SK-N-SH (cell line): ENCODE results near the gene IL18RAP. TPM values are rescaled to one million over a fixed set of nuclear protein-coding genes. Genes with fewer than 3 reads are reported as not detected.

Experiments
- CTCF ChIA-PET: fragments of 300-600, 350-600 bp; formaldehyde crosslinking; extraction: SDS; loops from one replicate; lab custom pipeline; 2021; lab: Yijun Ruan, JAX
- POLR2A ChIA-PET: fragments of 350-600 bp; sonication (Branson Sonifier 250); formaldehyde crosslinking; extraction: SDS; loops from one replicate; lab custom pipeline; 2020; ENCODE audit warnings: antibody characterized with exemption, inconsistent platforms; lab: Yijun Ruan, JAX
- DNase-seq: peaks from one replicate; pipeline ENCODE4 v3.0.0; 2012
- H2AFZ ChIP-seq: fragments of 200-600 bp; sonication (generic); 2 replicates; pipeline ENCODE4 v1.8.1; 2016; ENCODE audit warnings: antibody characterized with exemption, mild to moderate bottlenecking, low read depth
- H3F3A ChIP-seq: fragments of 200-600 bp; sonication (generic); replicated peaks from 2 replicates; pipeline ENCODE3; 2016; ENCODE audit warnings: antibody characterized with exemption, mild to moderate bottlenecking; ENCODE audit not compliant: insufficient read depth
- H3K27ac ChIP-seq, 2 experiments: fragments of 200-500 bp in 1 of 2; fragments of 200-600 bp in 1 of 2; sonication (Bioruptor generic) in 1 of 2; sonication (generic), shearing (Covaris generic) in 1 of 2; 2 replicates each; pipeline versions ENCODE4 v1.5.1 to v1.6.1; 2014 to 2016; ENCODE audit warnings: low read depth in 2 of 2, inconsistent platforms in 1 of 2, low read length in 1 of 2, mild to moderate bottlenecking in 1 of 2, mixed read lengths in 1 of 2
- H3K27me3 ChIP-seq: fragments of 200-600 bp; sonication (generic), shearing (Covaris generic); 2 replicates; pipeline ENCODE4 v1.6.1; 2016; ENCODE audit warnings: mixed run types; ENCODE audit not compliant: insufficient read depth
- H3K36me3 ChIP-seq, 2 experiments: fragments of 200-500 bp in 1 of 2; fragments of 200-600 bp in 1 of 2; sonication (Bioruptor generic) in 1 of 2; sonication (generic) in 1 of 2; replicated peaks in 1 of 2; 2 replicates each; pipeline versions ENCODE3 to v1.5.1; 2014 to 2016; ENCODE audit warnings: low read length in 1 of 2, mild to moderate bottlenecking in 1 of 2; ENCODE audit not compliant: insufficient read depth in 2 of 2, control insufficient read depth in 1 of 2
- H3K4me1 ChIP-seq, 2 experiments: fragments of 200-500 bp in 1 of 2; fragments of 200-600 bp in 1 of 2; sonication (Bioruptor generic) in 1 of 2; sonication (generic), shearing (Covaris generic) in 1 of 2; 2 replicates each; pipeline versions ENCODE4 v1.5.1 to v1.6.1; 2014 to 2016; ENCODE audit warnings: low read depth in 1 of 2, low read length in 1 of 2, mixed run types in 1 of 2; ENCODE audit not compliant: insufficient read depth in 2 of 2, control insufficient read depth in 1 of 2
- H3K4me2 ChIP-seq: fragments of 200-600 bp; sonication (generic), shearing (Covaris generic); 2 replicates; pipeline ENCODE4 v1.6.1; 2017; ENCODE audit warnings: mixed run types
- H3K4me3 ChIP-seq, 2 experiments: fragments of 200-500 bp in 1 of 2; fragments of 200-600 bp in 1 of 2; sonication (Bioruptor generic) in 1 of 2; sonication (generic), shearing (Covaris generic) in 1 of 2; 2 replicates each; pipeline versions ENCODE4 v1.5.1 to v1.8.1; 2014 to 2016; ENCODE audit warnings: low read depth in 2 of 2, inconsistent platforms in 1 of 2, low read length in 1 of 2, mild to moderate bottlenecking in 1 of 2, mixed read lengths in 1 of 2, moderate library complexity in 1 of 2
- H3K79me2 ChIP-seq: fragments of 200-600 bp; sonication (generic); 2 replicates; pipeline ENCODE4 v1.8.1; 2017; ENCODE audit warnings: mild to moderate bottlenecking; ENCODE audit not compliant: insufficient read depth
- H3K9ac ChIP-seq: fragments of 200-600 bp; sonication (generic); 2 replicates; pipeline ENCODE4 v1.6.1; 2017; ENCODE audit warnings: mixed run types
- H3K9me2 ChIP-seq: fragments of 200-600 bp; sonication (generic); 2 replicates; pipeline ENCODE4 v1.6.1; 2017; ENCODE audit warnings: mixed run types
- H3K9me3 ChIP-seq: fragments of 200-600 bp; sonication (generic); 2 replicates; pipeline ENCODE4 v1.6.1; 2017; ENCODE audit warnings: mixed run types, mild to moderate bottlenecking, moderate library complexity
- H4K20me1 ChIP-seq: fragments of 200-600 bp; sonication (generic); 2 replicates; pipeline ENCODE4 v1.6.1; 2017; ENCODE audit warnings: mild to moderate bottlenecking, mixed run types; ENCODE audit not compliant: insufficient read depth
- ELF1 ChIP-seq: IDR thresholded peaks from 2 replicates; pipeline ENCODE4 v1.4.0; 2012
- FOXM1 ChIP-seq: IDR thresholded peaks from 2 replicates; pipeline ENCODE4 v1.4.0; 2012; ENCODE audit warnings: low read depth, mild to moderate bottlenecking
- GATA2 ChIP-seq: sonication (generic); formaldehyde crosslinking; IDR thresholded peaks from 2 replicates; pipeline ENCODE4 v1.5.0; 2020; ENCODE audit warnings: mild to moderate bottlenecking, missing genetic modification reagents
- NRF1 ChIP-seq: IDR thresholded peaks from 2 replicates; pipeline ENCODE4 v1.6.1; 2012; ENCODE audit warnings: low read depth, mild to moderate bottlenecking, low read length
- POLR2AphosphoS5 ChIP-seq: IDR thresholded peaks from 2 replicates; pipeline ENCODE4 v1.6.1; 2012; ENCODE audit warnings: low read depth, low read length
- TEAD4 ChIP-seq: IDR thresholded peaks from 2 replicates; pipeline ENCODE4 v1.4.0; 2012; ENCODE audit warnings: mild to moderate bottlenecking, borderline replicate concordance; ENCODE audit not compliant: insufficient read depth
- YY1 ChIP-seq: IDR thresholded peaks from 2 replicates; pipeline ENCODE4 v1.4.0; 2012; ENCODE audit warnings: low read depth, mild to moderate bottlenecking
- WGBS: methylation state at CpG from one replicate; pipeline ENCODE4 v1.1.6; 2017; ENCODE audit warnings: low lambda C conversion rate; 5-methylcytosine and 5-hydroxymethylcytosine counted together
- polyA plus RNA-seq, 3 experiments: library from polyadenylated mRNA; depleted of rRNA; stranded (reverse); fragments of >200 nt; gene quantifications; 2 replicates each; pipeline ENCODE4 v1.2.3, GENCODE V29; 2012
- TF ChIP-seq, protein P1 (sequence below): IDR thresholded peaks from 2 replicates; pipeline ENCODE4 v1.4.0; 2012; ENCODE audit warnings: low read depth, borderline replicate concordance
- TF ChIP-seq, protein P2 (sequence below): IDR thresholded peaks from 2 replicates; pipeline ENCODE4 v1.4.0; 2012; ENCODE audit warnings: low read depth, borderline replicate concordance
- TF ChIP-seq, protein P3 (sequence below): fragments of 200-600 bp; sonication (generic); IDR thresholded peaks from 2 replicates; pipeline ENCODE4 v1.6.1; 2017; ENCODE audit warnings: antibody characterized with exemption, mild to moderate bottlenecking, moderate library complexity
- TF ChIP-seq, protein P4 (sequence below): fragments of 150-350 bp; IDR thresholded peaks from 2 replicates; pipeline ENCODE4 v1.6.1; 2016; ENCODE audit warnings: mild to moderate bottlenecking, low read depth, low read length
- TF ChIP-seq, protein P5 (sequence below): IDR thresholded peaks from 2 replicates; pipeline ENCODE4 v1.6.1; 2012; ENCODE audit warnings: mild to moderate bottlenecking, low read depth, low read length, moderate library complexity

The IL18RAP gene
- polyA plus RNA-seq, 1 of the 3 experiments (the other 2 are of a cell fraction), result not detected

GRCh38 chr2:102396012-102396411 lies 26.9 kb upstream of the IL18RAP start:
- WGBS, result 4% methylated on average over 2 of the region's 2 CpGs
- no peak overlapping the region for H2AFZ ChIP-seq
- peaks cover 21% of the 10 kb centered on the region; the same call in 1 of the 2 replicates for H3K27me3 ChIP-seq
- H3K9ac ChIP-seq, result no peak overlapping the region
- H4K20me1 ChIP-seq, result no peaks in the 10 kb centered on the region
- H3K79me2 ChIP-seq, result no peaks in the 10 kb centered on the region
- H3F3A ChIP-seq, result no peaks in the 10 kb centered on the region
- TF ChIP-seq YY1, result no peak
- TF ChIP-seq, protein P1, sequence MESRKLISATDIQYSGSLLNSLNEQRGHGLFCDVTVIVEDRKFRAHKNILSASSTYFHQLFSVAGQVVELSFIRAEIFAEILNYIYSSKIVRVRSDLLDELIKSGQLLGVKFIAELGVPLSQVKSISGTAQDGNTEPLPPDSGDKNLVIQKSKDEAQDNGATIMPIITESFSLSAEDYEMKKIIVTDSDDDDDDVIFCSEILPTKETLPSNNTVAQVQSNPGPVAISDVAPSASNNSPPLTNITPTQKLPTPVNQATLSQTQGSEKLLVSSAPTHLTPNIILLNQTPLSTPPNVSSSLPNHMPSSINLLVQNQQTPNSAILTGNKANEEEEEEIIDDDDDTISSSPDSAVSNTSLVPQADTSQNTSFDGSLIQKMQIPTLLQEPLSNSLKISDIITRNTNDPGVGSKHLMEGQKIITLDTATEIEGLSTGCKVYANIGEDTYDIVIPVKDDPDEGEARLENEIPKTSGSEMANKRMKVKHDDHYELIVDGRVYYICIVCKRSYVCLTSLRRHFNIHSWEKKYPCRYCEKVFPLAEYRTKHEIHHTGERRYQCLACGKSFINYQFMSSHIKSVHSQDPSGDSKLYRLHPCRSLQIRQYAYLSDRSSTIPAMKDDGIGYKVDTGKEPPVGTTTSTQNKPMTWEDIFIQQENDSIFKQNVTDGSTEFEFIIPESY, result no peak
- TF ChIP-seq TEAD4, result no peak
- TF ChIP-seq, protein P2, sequence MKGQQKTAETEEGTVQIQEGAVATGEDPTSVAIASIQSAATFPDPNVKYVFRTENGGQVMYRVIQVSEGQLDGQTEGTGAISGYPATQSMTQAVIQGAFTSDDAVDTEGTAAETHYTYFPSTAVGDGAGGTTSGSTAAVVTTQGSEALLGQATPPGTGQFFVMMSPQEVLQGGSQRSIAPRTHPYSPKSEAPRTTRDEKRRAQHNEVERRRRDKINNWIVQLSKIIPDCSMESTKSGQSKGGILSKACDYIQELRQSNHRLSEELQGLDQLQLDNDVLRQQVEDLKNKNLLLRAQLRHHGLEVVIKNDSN, result no peak
- TF ChIP-seq, protein P3, sequence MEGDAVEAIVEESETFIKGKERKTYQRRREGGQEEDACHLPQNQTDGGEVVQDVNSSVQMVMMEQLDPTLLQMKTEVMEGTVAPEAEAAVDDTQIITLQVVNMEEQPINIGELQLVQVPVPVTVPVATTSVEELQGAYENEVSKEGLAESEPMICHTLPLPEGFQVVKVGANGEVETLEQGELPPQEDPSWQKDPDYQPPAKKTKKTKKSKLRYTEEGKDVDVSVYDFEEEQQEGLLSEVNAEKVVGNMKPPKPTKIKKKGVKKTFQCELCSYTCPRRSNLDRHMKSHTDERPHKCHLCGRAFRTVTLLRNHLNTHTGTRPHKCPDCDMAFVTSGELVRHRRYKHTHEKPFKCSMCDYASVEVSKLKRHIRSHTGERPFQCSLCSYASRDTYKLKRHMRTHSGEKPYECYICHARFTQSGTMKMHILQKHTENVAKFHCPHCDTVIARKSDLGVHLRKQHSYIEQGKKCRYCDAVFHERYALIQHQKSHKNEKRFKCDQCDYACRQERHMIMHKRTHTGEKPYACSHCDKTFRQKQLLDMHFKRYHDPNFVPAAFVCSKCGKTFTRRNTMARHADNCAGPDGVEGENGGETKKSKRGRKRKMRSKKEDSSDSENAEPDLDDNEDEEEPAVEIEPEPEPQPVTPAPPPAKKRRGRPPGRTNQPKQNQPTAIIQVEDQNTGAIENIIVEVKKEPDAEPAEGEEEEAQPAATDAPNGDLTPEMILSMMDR, result no peak
- TF ChIP-seq GATA2 (CRISPR knock-in tag), result no peak
- TF ChIP-seq, protein P4, sequence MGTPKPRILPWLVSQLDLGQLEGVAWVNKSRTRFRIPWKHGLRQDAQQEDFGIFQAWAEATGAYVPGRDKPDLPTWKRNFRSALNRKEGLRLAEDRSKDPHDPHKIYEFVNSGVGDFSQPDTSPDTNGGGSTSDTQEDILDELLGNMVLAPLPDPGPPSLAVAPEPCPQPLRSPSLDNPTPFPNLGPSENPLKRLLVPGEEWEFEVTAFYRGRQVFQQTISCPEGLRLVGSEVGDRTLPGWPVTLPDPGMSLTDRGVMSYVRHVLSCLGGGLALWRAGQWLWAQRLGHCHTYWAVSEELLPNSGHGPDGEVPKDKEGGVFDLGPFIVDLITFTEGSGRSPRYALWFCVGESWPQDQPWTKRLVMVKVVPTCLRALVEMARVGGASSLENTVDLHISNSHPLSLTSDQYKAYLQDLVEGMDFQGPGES, result no peak
- TF ChIP-seq, protein P5, sequence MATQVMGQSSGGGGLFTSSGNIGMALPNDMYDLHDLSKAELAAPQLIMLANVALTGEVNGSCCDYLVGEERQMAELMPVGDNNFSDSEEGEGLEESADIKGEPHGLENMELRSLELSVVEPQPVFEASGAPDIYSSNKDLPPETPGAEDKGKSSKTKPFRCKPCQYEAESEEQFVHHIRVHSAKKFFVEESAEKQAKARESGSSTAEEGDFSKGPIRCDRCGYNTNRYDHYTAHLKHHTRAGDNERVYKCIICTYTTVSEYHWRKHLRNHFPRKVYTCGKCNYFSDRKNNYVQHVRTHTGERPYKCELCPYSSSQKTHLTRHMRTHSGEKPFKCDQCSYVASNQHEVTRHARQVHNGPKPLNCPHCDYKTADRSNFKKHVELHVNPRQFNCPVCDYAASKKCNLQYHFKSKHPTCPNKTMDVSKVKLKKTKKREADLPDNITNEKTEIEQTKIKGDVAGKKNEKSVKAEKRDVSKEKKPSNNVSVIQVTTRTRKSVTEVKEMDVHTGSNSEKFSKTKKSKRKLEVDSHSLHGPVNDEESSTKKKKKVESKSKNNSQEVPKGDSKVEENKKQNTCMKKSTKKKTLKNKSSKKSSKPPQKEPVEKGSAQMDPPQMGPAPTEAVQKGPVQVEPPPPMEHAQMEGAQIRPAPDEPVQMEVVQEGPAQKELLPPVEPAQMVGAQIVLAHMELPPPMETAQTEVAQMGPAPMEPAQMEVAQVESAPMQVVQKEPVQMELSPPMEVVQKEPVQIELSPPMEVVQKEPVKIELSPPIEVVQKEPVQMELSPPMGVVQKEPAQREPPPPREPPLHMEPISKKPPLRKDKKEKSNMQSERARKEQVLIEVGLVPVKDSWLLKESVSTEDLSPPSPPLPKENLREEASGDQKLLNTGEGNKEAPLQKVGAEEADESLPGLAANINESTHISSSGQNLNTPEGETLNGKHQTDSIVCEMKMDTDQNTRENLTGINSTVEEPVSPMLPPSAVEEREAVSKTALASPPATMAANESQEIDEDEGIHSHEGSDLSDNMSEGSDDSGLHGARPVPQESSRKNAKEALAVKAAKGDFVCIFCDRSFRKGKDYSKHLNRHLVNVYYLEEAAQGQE, result no peak
- TF ChIP-seq FOXM1, result no peak
- TF ChIP-seq POLR2AphosphoS5, result no peak
- no peak for TF ChIP-seq ELF1
- TF ChIP-seq NRF1, result no peak
- H3K9me2 ChIP-seq, result no peaks in the 10 kb centered on the region
- DNase-seq, result no peak
- ChIA-PET CTCF (interaction anchor here (1.0 kb wide), 1 partner anchor 14 kb away, joined by 3 read pairs; no protein-coding TSS in a partner anchor), POLR2A (no interaction called here)
- H3K4me1 ChIP-seq, result no peaks in the 10 kb centered on the region
- H3K9me3 ChIP-seq, result no peaks in the 10 kb centered on the region
- no peak overlapping the region for H3K4me2 ChIP-seq
- no peaks in the 10 kb centered on the region for H3K36me3 ChIP-seq
- H3K4me3 ChIP-seq, result no peak overlapping the region
- no peak overlapping the region for H3K27ac ChIP-seq
